SK-N-MC (cell line): Measurements from ENCODE around the gene CLSTN1.
"Not testable (repeated sequence)": the region's sequence is repeated elsewhere in the genome, so short reads cannot be mapped to it uniquely, and the experiment has no call there.

ENCODE experiments used
- DNase-seq: peaks from one replicate; pipeline ENCODE4 v3.0.0-alpha.2; 2011; ENCODE audit warnings: low read depth, low spot score
- H3K27ac ChIP-seq: fragments of 200-600 bp; sonication (generic); 2 replicates; pipeline ENCODE4 v1.5.1; 2016; ENCODE audit warnings: mixed run types
- H3K36me3 ChIP-seq: fragments of 200-600 bp; sonication (generic); 2 replicates; pipeline ENCODE4 v1.6.1; 2017; ENCODE audit warnings: antibody characterized with exemption, low read length, mixed read lengths; ENCODE audit not compliant: insufficient read depth
- H3K4me3 ChIP-seq: fragments of 200-600 bp; sonication (generic); 2 replicates; pipeline ENCODE4 v1.5.1; 2016
- H3K9ac ChIP-seq: fragments of 200-600 bp; sonication (generic); 2 replicates; pipeline ENCODE4 v1.8.0; 2017; ENCODE audit warnings: mixed run types, mixed read lengths; ENCODE audit not compliant: insufficient read length
- H3K9me3 ChIP-seq: fragments of 200-600 bp; sonication (generic); 2 replicates; pipeline ENCODE4 v1.6.1; 2017; ENCODE audit warnings: low read depth, mild to moderate bottlenecking, antibody characterized with exemption, low read length, moderate library complexity, mixed read lengths
- EZH2 ChIP-seq: fragments of 200-600 bp; sonication (generic); IDR thresholded peaks from one replicate; pipeline ENCODE4 v1.6.1; 2017; ENCODE audit warnings: antibody characterized with exemption
- FOXP2 ChIP-seq: optimal IDR thresholded peaks from 2 replicates; pipeline ENCODE3; 2011; ENCODE audit warnings: mild to moderate bottlenecking, moderate library complexity; ENCODE audit not compliant: insufficient read depth; ENCODE audit errors: extremely low read length, control extremely low read depth
- POLR2AphosphoS5 ChIP-seq: IDR thresholded peaks from 2 replicates; pipeline ENCODE4 v1.6.1; 2012; ENCODE audit warnings: mild to moderate bottlenecking, low read depth, low read length, borderline replicate concordance

CLSTN1 gene

DNA sequence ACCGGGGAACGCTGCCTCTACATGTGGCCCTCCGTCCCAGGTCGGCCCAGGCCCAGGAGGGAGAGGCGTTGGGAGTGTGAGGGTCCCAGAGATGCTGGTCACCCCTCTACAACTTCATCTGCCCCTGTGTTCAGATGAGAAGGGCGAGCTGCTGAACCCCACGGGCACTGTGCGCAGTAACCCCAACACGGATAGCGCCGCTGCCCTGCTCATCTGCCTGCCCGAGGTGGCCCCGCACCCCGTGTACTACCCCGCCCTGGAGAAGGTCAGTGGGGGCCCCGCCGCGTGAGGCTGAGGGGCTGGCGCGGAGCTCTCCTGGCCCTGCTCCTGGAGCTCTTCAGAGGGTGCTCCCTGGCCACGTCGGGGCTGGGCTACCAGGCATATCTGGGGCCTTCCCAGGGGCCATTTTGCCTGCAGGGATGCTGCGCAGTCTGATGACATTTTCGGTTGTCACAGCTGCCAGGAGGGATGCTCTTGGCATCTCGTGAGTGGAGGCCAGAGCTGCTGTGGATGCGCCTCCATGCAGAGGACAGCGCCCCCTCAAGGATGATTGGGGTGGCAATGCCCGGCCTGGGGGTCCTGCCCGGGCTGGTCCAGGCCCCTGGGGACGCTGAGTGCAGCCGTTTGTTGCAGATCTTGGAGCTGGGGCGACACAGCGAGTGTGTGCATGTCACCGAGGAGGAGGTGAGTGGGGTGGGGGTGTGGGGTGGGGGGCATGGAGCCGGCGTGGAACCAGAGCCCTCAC lies 103.6 kb downstream of the CLSTN1 start:
- TF ChIP-seq FOXP2 (no peak), POLR2AphosphoS5 (no peak), EZH2 (no peak)
- H3K9me3 ChIP-seq, result no peaks in the 10 kb centered on the region
- no peaks in the 10 kb centered on the region for H3K36me3 ChIP-seq
- H3K4me3 ChIP-seq, result no peak overlapping the region
- H3K27ac ChIP-seq, result no peak overlapping the region
- H3K9ac ChIP-seq, result no peak overlapping the region
- DNase-seq, result no peak

DNA sequence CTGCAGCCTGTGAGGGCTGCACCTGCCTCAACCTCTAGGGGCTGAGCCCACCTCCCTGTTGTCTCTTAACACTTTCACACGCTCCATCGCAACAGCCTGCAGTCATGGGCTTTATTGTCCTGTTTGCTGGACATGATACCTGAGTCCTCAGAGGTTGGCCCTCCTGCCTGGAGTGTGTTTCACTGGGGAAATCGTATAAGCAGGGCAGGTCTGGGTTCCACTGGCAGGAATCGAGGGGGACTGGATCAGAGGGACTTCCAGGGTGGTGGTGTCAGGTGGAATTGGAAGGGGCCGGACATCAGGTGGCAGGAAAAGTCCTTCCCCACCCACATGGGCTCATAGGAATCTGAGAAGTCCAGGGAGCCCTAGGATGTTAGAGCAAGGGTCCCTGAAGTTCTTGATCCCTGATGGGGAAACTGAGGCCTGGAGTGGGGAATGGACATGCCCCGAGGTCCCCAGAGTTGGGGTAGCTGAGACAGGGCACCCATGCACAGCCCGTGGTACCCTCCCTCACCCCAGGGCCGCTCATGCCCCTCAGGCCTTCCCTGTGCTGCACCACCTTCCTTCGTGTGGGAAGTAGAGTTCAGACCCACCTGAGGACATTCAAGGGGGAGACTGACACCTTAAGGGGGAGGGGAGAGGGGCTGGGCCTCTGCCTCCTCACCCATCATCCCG lies 105.6 kb downstream of the CLSTN1 start:
- H3K9me3 ChIP-seq, result no peaks in the 10 kb centered on the region
- DNase-seq, result no peak
- no peak overlapping the region for H3K4me3 ChIP-seq
- no peak overlapping the region for H3K27ac ChIP-seq
- TF ChIP-seq FOXP2 (no peak), POLR2AphosphoS5 (no peak), EZH2 (no peak)
- no peak overlapping the region for H3K9ac ChIP-seq
- H3K36me3 ChIP-seq, result no peaks in the 10 kb centered on the region

DNA sequence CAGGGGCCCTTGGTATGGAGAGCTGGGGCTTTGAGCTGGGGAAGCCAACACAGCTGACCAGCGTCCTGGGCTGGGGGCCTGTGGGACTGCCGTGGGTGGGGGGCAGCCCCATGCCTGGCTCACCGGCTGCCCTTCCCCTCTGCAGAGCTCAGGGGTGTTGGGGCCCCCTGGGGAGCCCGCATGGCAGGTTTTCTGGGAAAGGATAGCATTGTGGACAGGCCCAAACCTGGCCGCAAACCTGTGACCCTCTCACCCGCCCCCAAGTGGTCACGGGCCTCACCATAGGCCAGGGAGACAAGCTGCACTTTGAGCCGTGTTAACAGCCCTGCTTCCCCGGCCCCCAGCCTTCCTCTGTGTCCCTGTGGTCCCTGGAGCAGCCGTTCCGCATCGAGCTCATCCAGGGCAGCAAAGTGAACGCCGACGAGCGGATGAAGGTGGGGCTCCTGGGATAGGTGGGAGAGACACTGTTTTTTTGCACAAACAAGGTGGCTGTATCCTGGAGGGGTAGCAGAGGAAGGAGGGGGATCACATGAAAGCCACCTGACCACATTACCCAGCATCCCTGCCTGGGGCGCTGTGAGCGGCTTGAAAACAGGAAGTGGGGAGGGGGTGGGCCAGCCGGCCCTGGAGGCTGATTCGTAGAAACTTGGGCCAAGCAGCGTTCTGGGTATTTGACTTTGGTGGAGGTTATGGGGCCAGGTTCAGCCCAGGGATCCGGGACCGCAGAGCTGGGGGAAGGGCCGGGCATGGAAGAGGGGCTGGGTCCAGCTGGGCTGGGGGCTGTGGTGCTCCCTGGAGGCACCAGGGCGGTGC lies 106.4 kb downstream of the CLSTN1 start:
- Histone ChIP-seq H3K9ac (no peak overlapping the region), H3K36me3 (no peaks in the 10 kb centered on the region), H3K9me3 (no peaks in the 10 kb centered on the region), H3K27ac (no peak overlapping the region), H3K4me3 (no peak overlapping the region)
- no peak for TF ChIP-seq FOXP2
- no peak for TF ChIP-seq POLR2AphosphoS5
- no peak for TF ChIP-seq EZH2
- DNase-seq, result peak; percentile 37

DNA sequence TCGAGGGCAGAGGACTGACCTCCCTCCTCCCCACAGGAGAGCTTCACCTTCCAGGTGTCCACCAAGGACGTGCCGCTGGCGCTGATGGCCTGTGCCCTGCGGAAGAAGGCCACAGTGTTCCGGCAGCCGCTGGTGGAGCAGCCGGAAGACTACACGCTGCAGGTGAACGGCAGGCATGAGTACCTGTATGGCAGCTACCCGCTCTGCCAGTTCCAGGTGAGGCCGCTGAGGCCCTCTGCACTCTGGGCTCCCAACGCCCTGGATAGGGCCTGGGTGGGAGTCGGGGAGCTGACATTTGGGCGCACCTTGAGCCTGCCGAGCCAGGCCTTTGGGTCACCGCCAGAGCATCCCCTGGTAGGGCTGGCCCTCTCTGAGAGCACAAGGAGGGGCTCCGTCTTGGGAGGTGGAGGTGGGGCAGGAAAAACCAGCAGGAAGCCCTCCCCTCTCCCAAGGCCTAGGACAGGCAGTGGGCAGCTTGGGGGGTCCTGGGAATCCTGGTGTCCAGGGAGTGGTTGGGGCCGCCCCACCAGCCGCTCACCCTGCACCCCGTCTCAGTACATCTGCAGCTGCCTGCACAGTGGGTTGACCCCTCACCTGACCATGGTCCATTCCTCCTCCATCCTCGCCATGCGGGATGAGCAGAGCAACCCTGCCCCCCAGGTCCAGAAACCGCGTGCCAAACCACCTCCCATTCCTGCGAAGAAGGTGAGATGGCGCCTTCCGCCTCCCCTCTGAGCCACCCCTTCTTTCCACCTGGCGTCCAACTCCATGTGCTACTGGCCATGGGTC lies 107.2 kb downstream of the CLSTN1 start:
- H3K9ac ChIP-seq, result no peak overlapping the region
- TF ChIP-seq EZH2 (no peak), POLR2AphosphoS5 (no peak), FOXP2 (no peak)
- H3K4me3 ChIP-seq, result no peak overlapping the region
- no peak for DNase-seq
- H3K27ac ChIP-seq, result no peak overlapping the region
- no peaks in the 10 kb centered on the region for H3K9me3 ChIP-seq
- no peaks in the 10 kb centered on the region for H3K36me3 ChIP-seq

DNA sequence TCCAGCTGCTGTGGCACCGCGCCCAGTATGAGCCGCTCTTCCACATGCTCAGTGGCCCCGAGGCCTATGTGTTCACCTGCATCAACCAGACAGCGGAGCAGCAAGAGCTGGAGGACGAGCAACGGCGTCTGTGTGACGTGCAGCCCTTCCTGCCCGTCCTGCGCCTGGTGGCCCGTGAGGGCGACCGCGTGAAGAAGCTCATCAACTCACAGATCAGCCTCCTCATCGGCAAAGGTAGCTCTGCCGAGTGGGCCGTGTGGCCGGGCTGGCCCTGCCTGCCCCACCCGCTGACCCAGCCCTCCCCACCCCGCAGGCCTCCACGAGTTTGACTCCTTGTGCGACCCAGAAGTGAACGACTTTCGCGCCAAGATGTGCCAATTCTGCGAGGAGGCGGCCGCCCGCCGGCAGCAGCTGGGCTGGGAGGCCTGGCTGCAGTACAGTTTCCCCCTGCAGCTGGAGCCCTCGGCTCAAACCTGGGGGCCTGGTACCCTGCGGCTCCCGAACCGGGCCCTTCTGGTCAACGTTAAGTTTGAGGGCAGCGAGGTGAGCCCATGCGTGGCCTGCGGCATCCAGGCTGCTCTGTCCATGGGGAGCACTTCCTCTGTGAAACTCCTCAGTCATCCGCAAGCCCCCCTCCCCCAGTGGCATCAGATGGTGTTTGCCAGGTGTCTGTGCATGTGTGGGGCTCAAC lies 108.1 kb downstream of the CLSTN1 start:
- Histone ChIP-seq H3K4me3 (no peak overlapping the region), H3K27ac (no peak overlapping the region), H3K9ac (no peak overlapping the region)

DNA sequence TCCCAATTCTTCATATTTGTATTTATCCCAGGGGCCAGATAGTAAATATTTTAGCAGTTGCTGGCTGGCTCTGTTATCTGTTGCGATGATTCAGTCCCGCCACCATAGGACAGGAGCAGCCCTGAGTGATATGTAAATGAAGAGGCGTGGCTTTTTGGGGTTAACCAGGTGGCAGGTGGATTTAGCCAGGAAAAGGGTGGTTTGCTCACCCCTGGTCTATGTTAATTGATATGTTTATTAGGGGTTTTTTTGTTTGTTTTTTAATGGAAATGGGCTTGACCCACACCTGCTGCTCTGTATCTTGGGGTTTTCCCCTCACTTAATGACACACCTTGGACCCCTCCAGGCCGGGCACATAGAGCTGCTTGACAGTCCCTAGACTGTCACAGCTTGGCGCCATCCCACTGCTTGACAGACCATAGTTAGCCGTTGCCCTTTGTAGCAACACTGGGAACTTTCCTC lies 109.5 kb downstream of the CLSTN1 start:
- no peak overlapping the region for H3K9ac ChIP-seq
- H3K27ac ChIP-seq, result no peak overlapping the region
- H3K9me3 ChIP-seq, result no peaks in the 10 kb centered on the region
- TF ChIP-seq POLR2AphosphoS5 (no peak), EZH2 (no peak), FOXP2 (no peak)
- H3K4me3 ChIP-seq, result no peak overlapping the region
- H3K36me3 ChIP-seq, result no peaks in the 10 kb centered on the region
- no peak for DNase-seq

More for the DNA sequence above, 108.1 kb downstream of the CLSTN1 start:
- TF ChIP-seq FOXP2, result no peak
- no peak for TF ChIP-seq POLR2AphosphoS5
- TF ChIP-seq EZH2, result no peak
- no peaks in the 10 kb centered on the region for H3K36me3 ChIP-seq
- DNase-seq, result no peak
- no peaks in the 10 kb centered on the region for H3K9me3 ChIP-seq

DNA sequence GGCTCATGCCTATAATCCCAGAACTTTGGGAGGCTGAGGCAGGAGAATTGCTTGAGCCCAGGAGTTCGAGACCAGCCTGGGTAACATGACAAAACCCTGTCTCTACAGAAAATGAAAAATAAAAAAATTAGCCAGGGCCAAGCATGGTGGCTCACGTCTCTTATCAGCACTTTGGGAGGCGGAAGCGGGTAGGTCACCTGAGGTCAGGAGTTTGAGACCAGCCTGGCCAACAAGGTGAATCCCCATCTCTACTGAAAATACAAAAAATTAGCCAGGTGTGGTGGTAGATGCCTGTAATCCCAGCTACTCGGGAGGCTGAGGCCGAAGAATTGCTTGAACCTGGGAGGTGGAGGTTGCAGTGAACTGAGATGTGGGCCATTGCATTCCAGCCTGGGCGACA lies 111.0 kb downstream of the CLSTN1 start:
- not testable (repeated sequence) for H3K27ac ChIP-seq, H3K9ac ChIP-seq, DNase-seq, H3K4me3 ChIP-seq, H3K36me3 ChIP-seq, H3K9me3 ChIP-seq

DNA sequence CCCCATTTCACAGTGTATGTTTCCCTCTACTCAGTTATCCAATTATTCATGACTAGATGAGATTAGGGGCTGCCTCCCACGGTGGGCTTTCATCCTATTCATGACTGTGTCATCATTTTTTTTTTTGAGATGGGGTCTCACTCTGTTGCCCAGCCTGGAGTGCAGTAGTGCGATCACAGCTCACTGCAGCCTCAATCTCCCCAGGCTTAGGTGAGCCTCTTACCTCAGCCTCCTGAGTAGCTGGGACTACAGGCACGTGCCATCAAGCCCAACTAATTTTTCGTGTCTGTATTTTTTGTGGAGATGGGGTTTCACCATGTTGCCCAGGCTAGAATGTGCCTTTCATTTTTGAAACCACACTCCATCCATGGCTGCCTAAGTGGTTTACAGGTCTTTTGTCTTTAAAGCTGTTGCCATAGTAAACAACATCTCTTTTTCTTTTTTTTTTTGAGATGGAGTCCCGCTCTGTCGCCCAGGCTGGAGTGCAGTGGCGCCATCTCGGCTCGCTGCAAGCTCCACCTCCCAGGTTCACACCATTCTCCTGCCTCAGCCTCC lies 112.2 kb downstream of the CLSTN1 start:
- H3K36me3 ChIP-seq, result no peaks in the 10 kb centered on the region
- H3K27ac ChIP-seq, result no peak overlapping the region
- TF ChIP-seq EZH2 (no peak), POLR2AphosphoS5 (no peak), FOXP2 (no peak)
- DNase-seq, result no peak
- no peak overlapping the region for H3K9ac ChIP-seq
- no peaks in the 10 kb centered on the region for H3K9me3 ChIP-seq
- no peak overlapping the region for H3K4me3 ChIP-seq
